ENCODE measurements around the gene DENND6A. TPM values are rescaled to one million over a fixed set of nuclear protein-coding genes. Genes with fewer than 3 reads are reported as not detected.
"Not testable (repeated sequence)": the region's sequence is repeated elsewhere in the genome, so short reads cannot be mapped to it uniquely, and the experiment has no call there.

The DENND6A gene
- total RNA-seq, 2 donors from 2014 or later = 34.0 to 42.0 TPM

GRCh38 chr3:57647292-57647940 lies 45.5 kb downstream of the DENND6A start:
- Histone ChIP-seq H3K27ac (no peak overlapping the region), H3K4me1 (ENCODE audit: control insufficient read depth in 1 of 2, low read depth in 2 of 2) (no peaks in the 10 kb centered on the region), H3K4me3 (no peak overlapping the region), H3K9me3 (peaks cover 2% of the 10 kb centered on the region), H3K36me3 (peaks cover 27% of the 10 kb centered on the region), H3K27me3 (replicated peaks; ENCODE audit: insufficient read depth) (no peaks in the 10 kb centered on the region)
- no peak for DNase-seq (ENCODE audit: low spot score)
- ATAC-seq (ENCODE audit: insufficient number of reproducible peaks, low FRiP score, low read depth) = no peak
- TF ChIP-seq CTCF (IDR thresholded peaks at IDR 0.05) = no peak

DNA sequence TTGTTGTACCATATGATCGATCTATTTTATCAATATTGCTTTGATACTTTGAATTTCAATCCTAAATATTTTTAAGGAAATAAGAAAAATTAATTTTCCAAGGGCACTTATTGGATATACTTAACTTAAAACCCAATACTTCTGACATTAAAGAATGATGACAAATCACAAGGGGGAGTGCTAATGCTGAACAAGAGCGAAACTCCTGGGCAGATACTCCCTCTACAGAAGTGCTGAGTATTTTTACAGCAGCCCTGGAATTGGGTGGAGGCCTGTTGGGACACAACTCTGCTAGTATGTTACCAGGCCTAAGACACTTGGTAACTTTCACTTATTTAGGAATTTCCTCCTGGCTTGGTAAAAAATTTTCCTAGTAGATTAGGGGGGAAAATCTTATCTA lies 46.2 kb downstream of the DENND6A start:
- H3K4me1 ChIP-seq (ENCODE audit: control insufficient read depth in 1 of 2, low read depth in 2 of 2) = no peaks in the 10 kb centered on the region
- no peak overlapping the region for H3K4me3 ChIP-seq
- H3K27me3 ChIP-seq (replicated peaks; ENCODE audit: insufficient read depth) = no peaks in the 10 kb centered on the region
- peaks cover 2% of the 10 kb centered on the region for H3K9me3 ChIP-seq
- H3K27ac ChIP-seq = no peak overlapping the region
- ATAC-seq (ENCODE audit: insufficient number of reproducible peaks, low FRiP score, low read depth) (no peak), DNase-seq (ENCODE audit: low spot score) (no peak)
- TF ChIP-seq CTCF (IDR thresholded peaks at IDR 0.05) = no peak
- peaks cover 33% of the 10 kb centered on the region for H3K36me3 ChIP-seq

DNA sequence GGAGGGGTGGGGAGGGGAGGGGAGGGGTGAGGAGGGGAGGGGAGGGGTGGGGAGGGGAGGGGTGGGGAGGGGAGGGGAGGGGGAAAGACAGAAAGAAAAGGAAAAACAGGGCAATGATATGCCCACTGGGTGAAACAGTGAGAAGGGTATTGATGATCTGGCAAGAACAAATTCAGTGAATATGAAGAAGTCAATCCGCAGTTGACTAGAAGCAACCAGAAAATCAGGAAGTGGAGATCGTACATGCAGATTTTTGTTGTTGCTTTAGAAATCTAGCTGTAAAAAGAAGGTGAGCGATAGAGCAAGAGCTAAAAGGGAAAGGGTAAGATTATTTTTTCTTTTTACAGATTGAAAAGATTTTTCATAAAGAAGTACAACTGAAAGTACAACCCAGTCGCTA lies 48.1 kb downstream of the DENND6A start:
- Histone ChIP-seq H3K27ac (no peak overlapping the region), H3K27me3 (replicated peaks; ENCODE audit: insufficient read depth) (no peaks in the 10 kb centered on the region), H3K4me3 (no peak overlapping the region), H3K4me1 (ENCODE audit: control insufficient read depth in 1 of 2, low read depth in 2 of 2) (no peaks in the 10 kb centered on the region), H3K36me3 (peaks cover 37% of the 10 kb centered on the region), H3K9me3 (peaks cover 2% of the 10 kb centered on the region)
- no peak for ATAC-seq (ENCODE audit: insufficient number of reproducible peaks, low FRiP score, low read depth)
- no peak for TF ChIP-seq CTCF (IDR thresholded peaks at IDR 0.05)
- DNase-seq (ENCODE audit: low spot score) = no peak

DNA sequence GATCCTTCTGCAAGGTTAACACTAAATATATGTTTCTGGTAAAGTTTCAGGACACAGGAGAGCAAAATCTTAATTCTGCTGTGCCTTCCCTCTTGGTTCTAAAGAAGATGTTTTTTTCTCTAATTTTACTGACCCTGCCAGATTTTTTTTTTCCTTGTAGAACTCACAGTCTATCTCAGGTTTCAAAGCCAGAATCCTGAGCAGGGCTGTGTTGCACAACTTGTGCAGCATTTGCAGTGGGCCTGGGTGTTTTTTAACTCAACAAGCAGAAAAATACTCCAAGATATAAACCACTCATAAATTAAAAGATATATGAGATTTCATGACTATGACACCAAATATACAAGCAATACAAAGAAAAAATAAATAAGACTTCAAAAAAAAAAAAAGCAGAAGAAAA lies 55.5 kb downstream of the DENND6A start:
- Histone ChIP-seq H3K4me1 (ENCODE audit: control insufficient read depth in 1 of 2, low read depth in 2 of 2) (no peaks in the 10 kb centered on the region), H3K9me3 (no peaks in the 10 kb centered on the region), H3K27me3 (replicated peaks; ENCODE audit: insufficient read depth) (no peaks in the 10 kb centered on the region), H3K27ac (no peak overlapping the region), H3K4me3 (no peak overlapping the region), H3K36me3 (peaks cover 30% of the 10 kb centered on the region)
- ATAC-seq (ENCODE audit: insufficient number of reproducible peaks, low FRiP score, low read depth) (no peak), DNase-seq (ENCODE audit: low spot score) (no peak)
- TF ChIP-seq CTCF (IDR thresholded peaks at IDR 0.05) = no peak

DNA sequence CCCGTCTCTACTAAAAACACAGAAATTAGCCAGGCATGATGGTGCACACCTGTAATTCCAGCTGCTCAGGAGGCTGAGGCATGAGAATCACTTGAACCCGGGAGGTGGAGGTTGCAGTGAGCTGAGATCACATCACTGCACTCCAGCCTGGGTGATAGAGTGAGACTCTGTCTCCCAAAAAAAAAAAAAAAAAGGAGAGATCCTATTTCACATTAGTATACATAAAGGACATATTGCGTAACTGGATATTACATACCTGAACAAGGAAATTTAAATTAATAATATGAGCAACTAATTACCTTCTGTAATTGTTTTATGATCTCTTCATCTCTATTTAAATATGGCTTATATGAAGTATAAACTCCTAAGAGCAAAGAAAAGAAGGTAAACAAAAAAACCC lies 58.6 kb downstream of the DENND6A start:
- H3K4me3 ChIP-seq; H3K9me3 ChIP-seq; ATAC-seq (ENCODE audit: insufficient number of reproducible peaks, low FRiP score, low read depth); H3K4me1 ChIP-seq (ENCODE audit: control insufficient read depth in 1 of 2, low read depth in 2 of 2); H3K27me3 ChIP-seq (replicated peaks; ENCODE audit: insufficient read depth); H3K27ac ChIP-seq; DNase-seq (ENCODE audit: low spot score): not testable (repeated sequence)
- peaks cover 32% of the 10 kb centered on the region for H3K36me3 ChIP-seq

DNA sequence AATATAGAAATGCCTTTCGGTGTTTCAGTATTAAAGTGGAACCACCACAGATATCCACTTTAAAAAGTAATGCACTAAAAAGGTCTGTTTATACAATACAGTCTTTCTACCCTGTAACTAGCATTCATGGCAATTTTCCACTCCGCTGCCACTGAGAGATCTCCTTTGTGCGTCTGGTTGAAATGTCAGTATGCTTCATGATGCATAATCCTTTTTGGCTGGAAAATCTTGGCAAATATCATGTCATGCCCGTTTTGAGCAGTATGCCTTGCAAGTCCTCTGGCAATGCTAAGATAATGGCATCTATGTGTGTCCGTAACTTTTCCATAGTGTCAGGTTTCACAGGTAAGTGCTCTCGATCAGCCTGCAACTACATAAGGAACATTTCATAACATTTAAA lies 64.9 kb downstream of the DENND6A start:
- H3K27me3 ChIP-seq (replicated peaks; ENCODE audit: insufficient read depth) = no peaks in the 10 kb centered on the region
- peaks cover 45% of the 10 kb centered on the region for H3K36me3 ChIP-seq
- no peak overlapping the region for H3K27ac ChIP-seq

More for the DNA sequence above, 64.9 kb downstream of the DENND6A start:
- Histone ChIP-seq H3K4me3 (no peak overlapping the region), H3K4me1 (ENCODE audit: control insufficient read depth in 1 of 2, low read depth in 2 of 2) (no peaks in the 10 kb centered on the region), H3K9me3 (no peaks in the 10 kb centered on the region)
- no peak for TF ChIP-seq CTCF (IDR thresholded peaks at IDR 0.05)
- ATAC-seq (ENCODE audit: insufficient number of reproducible peaks, low FRiP score, low read depth) = no peak
- no peak for DNase-seq (ENCODE audit: low spot score)
